Transverse colon (tissue), 4 donors: Measurements from ENCODE around the gene EMC9.

ENCODE experiments used
- POLR2A ChIP-seq: fragments of 450-650 bp; IDR thresholded peaks from one replicate; pipeline ENCODE4 v1.6.1; 2016; ENCODE audit warnings: antibody characterized with exemption, mild to moderate bottlenecking, moderate library complexity
- POLR2AphosphoS5 ChIP-seq, 3 donors: sonication (generic); formaldehyde crosslinking; IDR thresholded peaks; one replicate each; pipeline ENCODE4 v1.6.1; 2016; ENCODE audit warnings: antibody characterized with exemption in 3 of 3
- TF ChIP-seq, protein P1 (sequence below), 5 experiments: fragments of 200-600 bp in 3 of 5; fragments of 450-650 bp in 2 of 5; sonication (generic) in 3 of 5; IDR thresholded peaks; 1 replicate in 2 of 5; 2 replicates in 3 of 5; pipeline ENCODE4 v1.5.1; 2016 to 2017; ENCODE audit warnings: antibody characterized with exemption in 5 of 5, inconsistent platforms in 3 of 5, mild to moderate bottlenecking in 2 of 5, moderate library complexity in 1 of 5

DNA sequence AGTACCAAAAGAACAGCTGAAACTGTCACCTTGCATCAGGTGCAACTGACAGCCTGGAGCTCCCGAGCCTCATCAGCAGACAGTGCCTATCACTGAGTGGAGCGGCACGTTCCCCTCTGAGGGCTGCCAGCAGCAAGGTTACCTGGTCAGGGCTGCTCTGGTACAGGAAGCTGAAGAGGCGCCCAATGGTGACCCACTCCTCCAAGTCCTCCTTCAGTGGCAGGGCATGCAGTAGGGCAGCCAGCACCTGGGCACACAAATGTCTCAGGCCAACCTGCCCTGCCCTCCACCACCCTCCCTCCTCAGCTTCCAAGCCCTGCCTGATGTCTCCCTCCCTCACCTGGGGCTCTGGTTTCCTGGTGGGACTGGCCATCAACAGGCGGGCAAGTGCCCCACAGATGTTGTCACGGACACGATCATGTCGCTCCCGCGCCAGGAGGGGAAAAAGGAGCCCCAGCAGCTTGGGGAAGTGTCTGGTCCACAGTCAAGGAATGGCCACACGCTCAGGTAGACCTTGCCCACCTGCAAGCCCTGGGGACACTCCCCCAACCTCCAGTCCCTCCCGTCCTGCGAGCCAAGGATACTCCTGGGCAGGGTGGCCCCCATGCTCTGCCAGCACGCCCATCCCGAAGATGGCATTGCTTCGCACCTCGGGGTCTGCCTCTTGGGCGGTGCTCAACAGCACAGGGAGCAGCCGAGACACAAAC is 40.1 kb upstream of the EMC9 start:
- TF ChIP-seq, protein P1, sequence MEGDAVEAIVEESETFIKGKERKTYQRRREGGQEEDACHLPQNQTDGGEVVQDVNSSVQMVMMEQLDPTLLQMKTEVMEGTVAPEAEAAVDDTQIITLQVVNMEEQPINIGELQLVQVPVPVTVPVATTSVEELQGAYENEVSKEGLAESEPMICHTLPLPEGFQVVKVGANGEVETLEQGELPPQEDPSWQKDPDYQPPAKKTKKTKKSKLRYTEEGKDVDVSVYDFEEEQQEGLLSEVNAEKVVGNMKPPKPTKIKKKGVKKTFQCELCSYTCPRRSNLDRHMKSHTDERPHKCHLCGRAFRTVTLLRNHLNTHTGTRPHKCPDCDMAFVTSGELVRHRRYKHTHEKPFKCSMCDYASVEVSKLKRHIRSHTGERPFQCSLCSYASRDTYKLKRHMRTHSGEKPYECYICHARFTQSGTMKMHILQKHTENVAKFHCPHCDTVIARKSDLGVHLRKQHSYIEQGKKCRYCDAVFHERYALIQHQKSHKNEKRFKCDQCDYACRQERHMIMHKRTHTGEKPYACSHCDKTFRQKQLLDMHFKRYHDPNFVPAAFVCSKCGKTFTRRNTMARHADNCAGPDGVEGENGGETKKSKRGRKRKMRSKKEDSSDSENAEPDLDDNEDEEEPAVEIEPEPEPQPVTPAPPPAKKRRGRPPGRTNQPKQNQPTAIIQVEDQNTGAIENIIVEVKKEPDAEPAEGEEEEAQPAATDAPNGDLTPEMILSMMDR (IDR thresholded peaks at IDR 0.05) = no peak
- TF ChIP-seq POLR2A = no peak
- TF ChIP-seq POLR2AphosphoS5 (IDR thresholded peaks at IDR 0.05) = peak in 1 of 3 donors; percentile 6
